SJSA1 (cell line): Measurements from ENCODE around the gene APOD. TPM values are rescaled to one million over a fixed set of nuclear protein-coding genes. Genes with fewer than 3 reads are reported as not detected.
"Not testable (repeated sequence)": the region's sequence is repeated elsewhere in the genome, so short reads cannot be mapped to it uniquely, and the experiment has no call there.

Experiments used
- DNase-seq, 2 experiments: peaks; one replicate each; pipeline ENCODE4 v3.0.0-alpha.2; 2015 to 2020; ENCODE audit warnings: low spot score in 2 of 2, low read depth in 1 of 2
- H3K27ac ChIP-seq: fragments of 250-450 bp; sonication (Bioruptor Pico); 2 replicates; pipeline ENCODE4 v1.5.1; 2020; ENCODE audit warnings: mild to moderate bottlenecking, moderate library complexity
- H3K27me3 ChIP-seq: fragments of 250-450 bp; sonication (Bioruptor Pico); replicated peaks from 2 replicates; pipeline ENCODE4 v1.5.1; 2020; ENCODE audit warnings: mild to moderate bottlenecking, moderate library complexity
- H3K36me3 ChIP-seq: fragments of 250-450 bp; sonication (Bioruptor Pico); 2 replicates; pipeline ENCODE4 v1.5.1; 2020; ENCODE audit warnings: mild to moderate bottlenecking
- H3K4me1 ChIP-seq: fragments of 250-450 bp; sonication (Bioruptor Pico); replicated peaks from 2 replicates; pipeline ENCODE4 v1.6.1; 2021; ENCODE audit warnings: mild to moderate bottlenecking
- H3K4me3 ChIP-seq: fragments of 250-450 bp; sonication (Bioruptor Pico); 2 replicates; pipeline ENCODE4 v1.5.1; 2020; ENCODE audit warnings: mild to moderate bottlenecking
- H3K9me3 ChIP-seq: fragments of 250-450 bp; sonication (Bioruptor Pico); replicated peaks from 2 replicates; pipeline ENCODE4 v1.5.1; 2020; ENCODE audit warnings: mild to moderate bottlenecking
- total RNA-seq: library from RNA; depleted of rRNA; stranded (reverse); fragments of >200 nt; shearing (Covaris generic); gene quantifications from 2 replicates; pipeline ENCODE4 v1.2.3, GENCODE V29; 2014

The APOD gene
- total RNA-seq, 1 experiment from 2014 or later: not detected

GRCh38 chr3:195623217-195623965, 39.7 kb upstream of the APOD start:
- DNase-seq, H3K4me1 ChIP-seq, H3K27me3 ChIP-seq, H3K27ac ChIP-seq, H3K9me3 ChIP-seq, H3K36me3 ChIP-seq, H3K4me3 ChIP-seq: not testable (repeated sequence)

DNA sequence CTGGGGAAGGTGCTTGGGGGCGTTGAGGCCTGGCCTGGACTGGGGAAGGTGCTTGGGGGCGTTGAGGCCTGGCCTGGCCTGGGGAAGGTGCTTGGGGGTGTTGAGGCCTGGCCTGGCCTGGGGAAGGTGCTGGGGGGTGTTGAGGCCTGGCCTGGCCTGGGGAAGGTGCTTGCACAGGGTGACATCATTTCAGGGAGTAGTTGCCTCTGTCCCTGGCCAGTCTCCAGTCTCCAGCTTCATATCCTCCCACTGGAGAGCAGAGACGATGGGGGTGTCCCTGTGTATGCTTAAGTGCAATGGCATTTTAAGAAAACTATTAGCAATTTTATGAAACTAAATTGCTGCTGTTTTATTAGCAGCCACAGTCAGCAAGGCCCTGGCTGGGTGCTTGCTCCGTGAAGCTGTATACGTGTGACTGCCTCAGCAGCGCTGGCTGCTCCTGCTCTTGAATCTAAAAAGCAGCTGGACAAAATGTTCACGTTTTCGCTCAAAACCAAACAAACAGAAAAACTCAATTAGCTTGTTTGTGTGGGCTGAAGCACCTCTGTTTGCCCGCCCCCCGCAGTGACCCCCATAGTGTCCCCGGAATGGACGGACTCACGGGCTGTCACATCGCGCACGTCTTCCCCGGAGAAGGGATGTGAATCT, 38.9 kb upstream of the APOD start:
- not testable (repeated sequence) for H3K27me3 ChIP-seq, H3K27ac ChIP-seq, H3K4me1 ChIP-seq, H3K36me3 ChIP-seq, H3K4me3 ChIP-seq, H3K9me3 ChIP-seq, DNase-seq

DNA sequence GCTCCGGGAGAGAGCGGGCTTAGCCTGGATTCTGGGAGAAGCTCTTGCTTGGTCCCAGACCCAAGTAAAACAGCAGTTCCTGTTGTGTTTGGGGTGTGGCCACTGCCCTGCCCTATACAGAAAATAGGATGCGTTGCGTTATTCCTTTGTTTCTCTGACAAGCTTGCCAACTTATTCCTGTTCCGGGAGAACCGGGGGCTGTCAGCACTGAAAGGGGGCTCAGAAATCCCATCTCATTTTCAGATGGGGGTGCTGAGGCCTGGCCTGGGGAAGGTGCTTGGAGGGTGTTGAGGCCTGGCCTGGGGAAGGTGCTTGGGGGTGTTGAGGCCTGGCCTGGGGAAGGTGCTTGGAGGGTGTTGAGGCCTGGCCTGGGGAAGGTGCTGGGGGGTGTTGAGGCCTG, 38.3 kb upstream of the APOD start:
- not testable (repeated sequence) for H3K27me3 ChIP-seq, H3K4me3 ChIP-seq, H3K4me1 ChIP-seq, H3K9me3 ChIP-seq, H3K27ac ChIP-seq, H3K36me3 ChIP-seq, DNase-seq

- not testable (repeated sequence) for H3K9me3 ChIP-seq, H3K4me3 ChIP-seq, H3K36me3 ChIP-seq, DNase-seq, H3K27ac ChIP-seq, H3K4me1 ChIP-seq, H3K27me3 ChIP-seq
Measured at GRCh38 chr3:195621095-195621494, 37.4 kb upstream of the APOD start.

GRCh38 chr3:195620476-195620875, 36.7 kb upstream of the APOD start:
- H3K4me1 ChIP-seq, H3K4me3 ChIP-seq, H3K9me3 ChIP-seq, DNase-seq, H3K36me3 ChIP-seq, H3K27ac ChIP-seq, H3K27me3 ChIP-seq: not testable (repeated sequence)

GRCh38 chr3:195619591-195620369, 36.0 kb upstream of the APOD start:
- not testable (repeated sequence) for DNase-seq, H3K4me1 ChIP-seq, H3K27me3 ChIP-seq, H3K9me3 ChIP-seq, H3K36me3 ChIP-seq, H3K4me3 ChIP-seq, H3K27ac ChIP-seq

- not testable (repeated sequence) for H3K9me3 ChIP-seq, H3K4me1 ChIP-seq, H3K4me3 ChIP-seq, H3K27ac ChIP-seq, H3K36me3 ChIP-seq, DNase-seq, H3K27me3 ChIP-seq
Measured at GRCh38 chr3:195617784-195618659, 34.3 kb upstream of the APOD start.

GRCh38 chr3:195617134-195617533, 33.4 kb upstream of the APOD start:
- not testable (repeated sequence) for H3K9me3 ChIP-seq, H3K4me1 ChIP-seq, H3K4me3 ChIP-seq, H3K27me3 ChIP-seq, H3K27ac ChIP-seq, H3K36me3 ChIP-seq, DNase-seq

- no peaks in the 10 kb centered on the region for H3K4me1 ChIP-seq
- H3K9me3 ChIP-seq: no peaks in the 10 kb centered on the region
- DNase-seq: no peak
- H3K36me3 ChIP-seq: no peaks in the 10 kb centered on the region
- H3K27me3 ChIP-seq: no peaks in the 10 kb centered on the region
- H3K27ac ChIP-seq: no peak overlapping the region
- no peak overlapping the region for H3K4me3 ChIP-seq
Measured at GRCh38 chr3:195616681-195617080, 32.9 kb upstream of the APOD start.

- not testable (repeated sequence) for H3K36me3 ChIP-seq, H3K4me1 ChIP-seq, H3K4me3 ChIP-seq, H3K27ac ChIP-seq, H3K27me3 ChIP-seq, H3K9me3 ChIP-seq
- peak in 1 of 2 experiments; percentile 24 for DNase-seq
Measured at GRCh38 chr3:195615952-195616537, 32.3 kb upstream of the APOD start.

- H3K9me3 ChIP-seq, H3K27me3 ChIP-seq, H3K4me1 ChIP-seq, H3K36me3 ChIP-seq, H3K4me3 ChIP-seq, DNase-seq, H3K27ac ChIP-seq: not testable (repeated sequence)
Measured at GRCh38 chr3:195614672-195615504, 31.1 kb upstream of the APOD start.

- Histone ChIP-seq H3K9me3 (no peaks in the 10 kb centered on the region), H3K4me1 (no peaks in the 10 kb centered on the region), H3K27ac (no peak overlapping the region), H3K4me3 (no peak overlapping the region), H3K36me3 (no peaks in the 10 kb centered on the region), H3K27me3 (no peaks in the 10 kb centered on the region)
- DNase-seq: no peak
Measured at GRCh38 chr3:195613468-195614069, 29.8 kb upstream of the APOD start.
